GM20000 (cell line): ENCODE data around the gene GRB7.

Experiments
- DNase-seq: peaks from one replicate; pipeline ENCODE4 v3.0.0; 2012; ENCODE audit warnings: low spot score
- CTCF ChIP-seq: IDR thresholded peaks from 2 replicates; pipeline ENCODE4 v1.5.1; 2012; ENCODE audit warnings: mild to moderate bottlenecking, control low read depth; ENCODE audit errors: extremely low read depth, missing control alignments

GRB7 gene

DNA sequence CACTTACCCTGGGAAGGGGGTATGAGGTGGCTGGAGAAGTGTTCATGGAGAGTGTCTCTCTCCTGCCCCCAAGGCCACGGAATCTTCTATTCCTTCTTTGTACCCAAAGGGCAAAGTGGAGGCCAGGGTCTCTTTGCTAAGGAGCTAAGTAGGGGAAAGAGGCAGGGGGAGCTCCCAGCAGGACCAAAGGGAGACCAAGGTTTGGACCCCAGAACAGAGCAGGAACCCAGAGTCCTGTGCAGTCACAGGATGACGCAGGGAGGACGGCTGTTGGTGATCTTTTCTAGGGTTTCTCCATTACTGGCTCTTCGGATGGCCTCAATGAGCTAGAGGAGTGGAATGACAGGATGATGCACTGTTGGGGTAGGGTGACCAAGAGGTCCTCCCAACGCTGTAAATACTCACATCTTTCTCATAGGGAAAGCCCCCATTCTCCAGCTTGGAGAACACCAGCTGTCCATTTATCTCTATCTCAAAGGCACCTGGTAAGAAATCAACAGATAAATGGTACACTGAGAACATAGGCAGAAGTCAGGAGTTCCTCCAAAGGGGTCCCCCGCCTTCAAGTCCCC, 8.4 kb upstream of the GRB7 start:
- no peak for TF ChIP-seq CTCF

GRCh38 chr17:39730095-39730921, 7.4 kb upstream of the GRB7 start, which contains the start of gene MIEN1:
TSS of gene MIEN1 (minus strand) at chr17:39730532. CDS start at chr17:39730495, 37 bp downstream.
- TF ChIP-seq CTCF, result peak; percentile 44
- DNase-seq, result peak; percentile 99

More for the DNA sequence above, 8.4 kb upstream of the GRB7 start:
- no peak for DNase-seq

DNA sequence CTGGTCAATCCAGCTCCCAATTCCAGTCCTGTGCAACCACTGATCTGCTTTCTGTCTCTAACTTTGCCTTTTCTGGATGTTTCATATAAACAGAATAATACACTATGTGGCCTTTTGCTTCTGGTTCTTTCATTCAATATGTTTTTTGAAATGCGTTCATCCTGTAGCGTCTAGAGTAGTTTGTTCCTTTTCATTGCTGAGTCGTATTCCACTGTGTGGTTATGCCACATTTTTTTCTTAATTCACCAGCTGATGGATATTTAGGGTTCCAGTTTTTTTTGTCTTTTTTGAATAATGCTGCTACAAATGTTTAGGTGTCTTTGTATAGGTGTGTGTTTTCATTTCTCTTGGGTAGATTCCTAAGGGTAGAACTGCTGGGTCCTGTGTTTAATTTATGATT, 5.2 kb upstream of the GRB7 start:
- DNase-seq, result no peak
- no peak for TF ChIP-seq CTCF

DNA sequence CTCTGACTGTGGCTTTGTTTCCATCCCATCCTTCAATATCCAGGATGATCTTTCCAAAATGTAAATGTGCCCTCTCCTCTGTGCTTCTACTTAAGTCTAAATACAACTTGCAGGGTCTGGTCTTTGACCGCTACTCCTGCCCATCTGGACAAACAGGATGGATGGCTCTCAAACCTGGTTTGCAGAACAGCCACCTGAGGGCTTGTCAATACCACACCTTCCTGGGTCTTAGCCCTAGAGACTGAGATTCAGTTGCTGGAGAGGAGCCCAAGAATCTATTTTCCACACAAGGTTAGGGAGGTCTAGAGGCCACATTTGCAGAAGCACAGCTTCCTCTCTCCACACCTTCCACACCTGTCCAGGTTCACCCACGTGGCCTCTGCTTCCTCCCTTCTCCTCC, 1.9 kb upstream of the GRB7 start:
- no peak for TF ChIP-seq CTCF

DNA sequence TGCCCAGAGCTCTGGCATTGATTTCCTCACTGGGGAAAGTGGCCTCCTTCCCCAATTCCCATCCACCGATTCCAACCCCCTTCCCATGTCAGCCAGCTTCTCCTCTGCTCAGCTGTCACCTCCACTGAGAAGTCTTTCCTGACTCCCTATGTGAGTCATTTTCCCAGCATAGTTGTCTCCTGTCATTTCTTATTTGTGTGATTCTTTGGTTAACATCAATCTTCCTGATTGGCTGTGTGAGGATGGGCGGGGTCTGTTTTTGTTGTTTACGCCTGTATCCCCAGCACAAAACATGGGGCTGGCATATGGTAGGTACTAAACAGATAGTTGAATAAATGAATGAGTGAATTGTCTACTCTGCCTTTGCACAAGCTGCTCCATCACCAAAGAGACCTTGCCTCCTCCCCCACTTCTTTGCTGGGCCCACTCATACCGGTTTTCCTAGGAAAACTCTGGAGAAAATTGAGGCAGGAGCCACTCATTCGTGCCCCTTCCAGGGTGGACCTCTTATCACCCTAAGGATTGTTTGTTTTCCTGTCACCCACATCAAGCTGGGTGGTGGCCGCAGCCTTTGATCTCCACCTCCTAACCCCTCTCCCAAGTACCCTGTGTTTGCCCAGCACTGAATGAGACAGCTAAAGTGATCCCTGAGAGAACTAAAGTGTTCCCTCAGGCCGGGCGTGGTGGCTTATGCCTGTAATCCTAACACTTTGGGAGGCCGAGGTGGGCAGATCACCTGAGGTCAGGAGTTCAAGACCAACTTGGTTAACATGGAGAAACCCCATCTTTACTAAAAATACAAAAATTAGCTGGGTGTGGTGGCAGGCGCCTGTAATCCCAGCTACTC, 1.2 kb upstream of the GRB7 start:
- TF ChIP-seq CTCF, result no peak
- DNase-seq, result no peak

More for the DNA sequence above, 1.9 kb upstream of the GRB7 start:
- DNase-seq, result no peak

GRCh38 chr17:39737206-39737759, 455 bp upstream of the GRB7 start:
- TF ChIP-seq CTCF, result no peak
- DNase-seq, result no peak

DNA sequence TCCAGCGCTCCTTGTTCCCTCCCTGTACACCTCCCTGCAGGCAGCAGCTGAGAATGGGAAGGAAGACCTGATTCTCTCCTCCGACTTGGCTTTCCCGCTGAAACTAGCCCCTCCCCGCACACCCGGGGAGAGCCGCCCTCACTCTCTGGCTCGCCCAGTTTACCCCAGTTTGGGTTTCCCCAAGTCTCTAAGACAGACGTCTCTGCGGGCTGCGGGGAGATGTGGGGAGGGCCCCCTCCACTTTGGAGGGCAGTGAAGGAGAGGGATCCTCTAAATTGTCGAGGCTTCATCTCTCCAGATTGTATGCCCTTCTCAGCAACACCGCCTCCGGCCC, 797 bp downstream of the GRB7 start:
- peak; percentile 77 for DNase-seq
- no peak for TF ChIP-seq CTCF
